ENCODE data around the gene SPPL2B.

SPPL2B gene

GRCh38 chr19:2283835-2284507, 44.5 kb upstream of the SPPL2B start:
- intact Hi-C loops (cut with DNase I; ENCODE audit: low total_unique reads): no loop called here
- Histone ChIP-seq H3K27me3 (peaks cover 0 to 13% of the 10 kb centered on the region in 2 donors), H3K27ac (no peak overlapping the region), H3K9me3 (no peaks in the 10 kb centered on the region), H3K4me1 (peaks cover 0 to 14% (median 7%) of the 10 kb centered on the region in 4 donors), H3K4me3 (no peak overlapping the region), H3K36me3 (peaks cover 0 to 5% (median 3%) of the 10 kb centered on the region in 3 donors)
- no peak for DNase-seq
- TF ChIP-seq CTCF (IDR thresholded peaks at IDR 0.05): no peak

GRCh38 chr19:2286402-2287140, 41.9 kb upstream of the SPPL2B start:
- no peak overlapping the region for H3K27ac ChIP-seq
- H3K4me1 ChIP-seq: peaks cover 0 to 34% (median 30%) of the 10 kb centered on the region in 4 donors
- H3K4me3 ChIP-seq: no peak overlapping the region
- H3K36me3 ChIP-seq: peaks cover 0 to 5% (median 0%) of the 10 kb centered on the region in 3 donors
- H3K27me3 ChIP-seq: peaks cover 0 to 39% of the 10 kb centered on the region in 2 donors
- no peaks in the 10 kb centered on the region for H3K9me3 ChIP-seq
- intact Hi-C loops (cut with DNase I; ENCODE audit: low total_unique reads): no loop called here
- TF ChIP-seq CTCF (IDR thresholded peaks at IDR 0.05): no peak
- no peak for DNase-seq

- Histone ChIP-seq H3K27ac (no peak overlapping the region), H3K27me3 (peaks cover 0 to 44% of the 10 kb centered on the region in 2 donors), H3K4me1 (peaks cover 0 to 28% (median 25%) of the 10 kb centered on the region in 4 donors), H3K36me3 (peaks cover 0 to 5% (median 0%) of the 10 kb centered on the region in 3 donors), H3K9me3 (no peaks in the 10 kb centered on the region), H3K4me3 (no peak overlapping the region)
- intact Hi-C loops (cut with DNase I; ENCODE audit: low total_unique reads): no loop called here
- TF ChIP-seq CTCF (IDR thresholded peaks at IDR 0.05): no peak
- DNase-seq: no peak
Observed at GRCh38 chr19:2287585-2288337, 40.7 kb upstream of the SPPL2B start.

GRCh38 chr19:2288338-2288817, 40.1 kb upstream of the SPPL2B start:
- intact Hi-C loops (cut with DNase I; ENCODE audit: low total_unique reads): no loop called here
- no peaks in the 10 kb centered on the region for H3K9me3 ChIP-seq
- no peak for DNase-seq
- TF ChIP-seq CTCF (IDR thresholded peaks at IDR 0.05): no peak
- no peaks in the 10 kb centered on the region for H3K36me3 ChIP-seq
- no peak overlapping the region for H3K4me3 ChIP-seq
- no peak overlapping the region for H3K27ac ChIP-seq
- H3K27me3 ChIP-seq: peaks cover 0 to 44% of the 10 kb centered on the region in 2 donors
- peaks cover 0 to 28% (median 25%) of the 10 kb centered on the region in 4 donors for H3K4me1 ChIP-seq

- H3K36me3 ChIP-seq: no peaks in the 10 kb centered on the region
- H3K4me3 ChIP-seq: peak overlapping the region in 1 of 2 donors; percentile 39
- intact Hi-C loops (cut with DNase I; ENCODE audit: low total_unique reads): no loop called here
- H3K4me1 ChIP-seq: peaks cover 0 to 34% (median 28%) of the 10 kb centered on the region in 4 donors
- no peak for TF ChIP-seq CTCF (IDR thresholded peaks at IDR 0.05)
- no peaks in the 10 kb centered on the region for H3K9me3 ChIP-seq
- no peak overlapping the region for H3K27ac ChIP-seq
- H3K27me3 ChIP-seq: peaks cover 0 to 44% of the 10 kb centered on the region in 2 donors
- DNase-seq: no peak
Observed at GRCh38 chr19:2288818-2289713, 39.4 kb upstream of the SPPL2B start.

All from tibial artery (tissue), 4 donors.